Measurements from ENCODE around the gene TEPSIN.

DNA sequence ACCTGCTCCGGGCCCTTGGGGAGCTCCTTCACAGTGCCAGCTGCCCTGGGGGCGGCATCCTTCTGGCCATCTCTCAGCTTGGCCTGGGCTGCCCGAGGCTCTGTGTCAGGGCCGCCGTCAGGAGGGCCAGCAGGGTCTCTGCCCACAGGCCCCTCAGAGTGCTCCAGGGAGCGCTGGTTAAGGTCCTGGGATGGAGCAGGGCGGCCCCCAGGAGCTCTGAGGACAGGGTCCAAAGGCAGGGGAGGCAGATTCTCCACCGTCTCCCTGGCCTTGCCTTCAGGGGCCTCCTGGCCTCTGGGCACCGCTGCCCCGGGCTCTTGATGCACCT is 7.5 kb upstream of the TEPSIN start:
- TF ChIP-seq CTCF (IDR thresholded peaks at IDR 0.05) (no peak), POLR2A (IDR thresholded peaks at IDR 0.05) (no peak)
